GM21619 (cell line): ENCODE data around the gene MIPOL1.
"Not testable (repeated sequence)": the region's sequence is repeated elsewhere in the genome, so short reads cannot be mapped to it uniquely, and the experiment has no call there.

Experiments
- ATAC-seq: cut with Tn5 transposase; IDR thresholded peaks from one replicate; pipeline ENCODE4 v1.9.1; 2021; ENCODE audit not compliant: unreplicated experiment

The MIPOL1 gene

GRCh38 chr14:37384870-37385596, 187.3 kb downstream of the MIPOL1 start:
- no peak for ATAC-seq

- ATAC-seq: not testable (repeated sequence)
Observed at GRCh38 chr14:37397157-37397940, 199.6 kb downstream of the MIPOL1 start.

GRCh38 chr14:37397941-37398215, 200.1 kb downstream of the MIPOL1 start:
- no peak for ATAC-seq

- no peak for ATAC-seq
Observed at GRCh38 chr14:37399517-37399916, 201.8 kb downstream of the MIPOL1 start.

- no peak for ATAC-seq
Observed at GRCh38 chr14:37401093-37401492, 203.4 kb downstream of the MIPOL1 start.

- no peak for ATAC-seq
Observed at GRCh38 chr14:37403626-37404025, 205.9 kb downstream of the MIPOL1 start.

GRCh38 chr14:37406095-37406494, 208.4 kb downstream of the MIPOL1 start:
- ATAC-seq: no peak

GRCh38 chr14:37411079-37411735, 213.5 kb downstream of the MIPOL1 start:
- ATAC-seq: no peak

- no peak for ATAC-seq
Observed at GRCh38 chr14:37413050-37413449, 215.3 kb downstream of the MIPOL1 start.

GRCh38 chr14:37413504-37414003, 215.8 kb downstream of the MIPOL1 start:
- no peak for ATAC-seq

- no peak for ATAC-seq
Observed at GRCh38 chr14:37416264-37416663, 218.5 kb downstream of the MIPOL1 start.

GRCh38 chr14:37417151-37417550, 219.4 kb downstream of the MIPOL1 start:
- no peak for ATAC-seq

GRCh38 chr14:37417833-37418232, 220.1 kb downstream of the MIPOL1 start:
- no peak for ATAC-seq

- ATAC-seq: no peak
Observed at GRCh38 chr14:37420622-37421021, 222.9 kb downstream of the MIPOL1 start.

GRCh38 chr14:37422319-37422718, 224.6 kb downstream of the MIPOL1 start:
- ATAC-seq: no peak

- no peak for ATAC-seq
Observed at GRCh38 chr14:37422748-37423147, 225.0 kb downstream of the MIPOL1 start.

- no peak for ATAC-seq
Observed at GRCh38 chr14:37428954-37429353, 231.2 kb downstream of the MIPOL1 start.

GRCh38 chr14:37429618-37430017, 231.9 kb downstream of the MIPOL1 start:
- ATAC-seq: no peak

GRCh38 chr14:37434867-37435266, 237.1 kb downstream of the MIPOL1 start:
- no peak for ATAC-seq

GRCh38 chr14:37436519-37436918, 238.8 kb downstream of the MIPOL1 start:
- no peak for ATAC-seq

GRCh38 chr14:37437490-37437889, 239.8 kb downstream of the MIPOL1 start:
- ATAC-seq: no peak

- no peak for ATAC-seq
Observed at GRCh38 chr14:37438444-37438843, 240.7 kb downstream of the MIPOL1 start.
